ENCODE results near the gene CENPM. TPM values are rescaled to one million over a fixed set of nuclear protein-coding genes. Genes with fewer than 3 reads are reported as not detected.

Gene CENPM
- total and polyA plus RNA-seq, 4 donors: 5.2 to 13.0 (median 10.6) TPM

GRCh38 chr22:41900652-41901312, 46.2 kb downstream of the CENPM start:
- DNase-seq (ENCODE audit: low read depth in 4 of 6, low spot score in 6 of 6): no peak
- Histone ChIP-seq H3K27ac (ENCODE audit: low read depth, low read length) (no peak overlapping the region), H3K27me3 (ENCODE audit: control insufficient read depth, insufficient read depth, low read length) (no peaks in the 10 kb centered on the region), H3K4me1 (ENCODE audit: control insufficient read depth, insufficient read depth, low read length) (no peaks in the 10 kb centered on the region), H3K4me3 (ENCODE audit: low read depth, low read length) (no peak overlapping the region), H3K9me3 (ENCODE audit: control insufficient read depth, insufficient read depth, low read length) (no peaks in the 10 kb centered on the region), H3K36me3 (ENCODE audit: control insufficient read depth, insufficient read depth, low read length) (peaks cover 100% of the 10 kb centered on the region)
- WGBS (ENCODE audit: insufficient coverage): 93% methylated on average over 8 of the region's 8 CpGs

DNA sequence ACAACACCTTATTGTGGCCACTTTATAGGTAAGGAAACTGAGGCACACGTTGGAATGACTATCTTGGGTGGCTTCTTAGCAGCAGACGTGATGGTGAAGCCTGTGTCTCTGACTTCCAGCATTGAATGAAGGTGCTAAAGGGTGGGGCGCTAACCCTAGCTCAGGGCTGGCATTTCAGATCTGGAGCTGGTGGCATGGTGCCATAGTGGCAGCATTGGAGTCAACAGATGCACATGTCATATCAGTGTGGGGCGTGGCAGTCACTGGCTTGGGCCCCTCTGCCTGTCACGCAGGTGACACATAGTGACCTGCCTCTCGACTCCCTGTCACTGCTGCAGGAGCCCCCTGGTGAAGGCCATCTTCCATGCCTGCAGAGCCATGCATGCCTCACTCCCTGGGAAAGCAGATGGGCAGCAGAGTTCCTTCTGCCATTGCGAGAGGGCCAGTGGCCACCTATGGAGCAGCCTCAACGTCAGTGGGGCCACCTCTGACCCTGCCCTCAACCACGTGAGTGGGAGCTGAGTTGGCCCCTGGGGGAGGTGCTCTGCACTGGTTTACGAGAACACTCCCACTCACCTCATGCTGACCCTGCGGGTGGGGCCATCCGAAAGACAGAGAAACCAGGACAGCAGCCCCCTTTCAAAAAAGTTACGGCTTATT, 46.8 kb downstream of the CENPM start:
- Histone ChIP-seq H3K9me3 (ENCODE audit: control insufficient read depth, insufficient read depth, low read length) (no peaks in the 10 kb centered on the region), H3K4me1 (ENCODE audit: control insufficient read depth, insufficient read depth, low read length) (no peaks in the 10 kb centered on the region), H3K4me3 (ENCODE audit: low read depth, low read length) (no peak overlapping the region), H3K36me3 (ENCODE audit: control insufficient read depth, insufficient read depth, low read length) (peaks cover 98% of the 10 kb centered on the region), H3K27me3 (ENCODE audit: control insufficient read depth, insufficient read depth, low read length) (no peaks in the 10 kb centered on the region), H3K27ac (ENCODE audit: low read depth, low read length) (no peak overlapping the region)
- 85% methylated on average over 11 of the region's 13 CpGs for WGBS (ENCODE audit: insufficient coverage)
- DNase-seq (ENCODE audit: low read depth in 4 of 6, low spot score in 6 of 6): no peak

- no peak overlapping the region for H3K4me3 ChIP-seq (ENCODE audit: low read depth, low read length)
- H3K36me3 ChIP-seq (ENCODE audit: control insufficient read depth, insufficient read depth, low read length): peaks cover 98% of the 10 kb centered on the region
- no peaks in the 10 kb centered on the region for H3K9me3 ChIP-seq (ENCODE audit: control insufficient read depth, insufficient read depth, low read length)
- WGBS (ENCODE audit: insufficient coverage): 91% methylated on average over 5 of the region's 5 CpGs
- H3K4me1 ChIP-seq (ENCODE audit: control insufficient read depth, insufficient read depth, low read length): no peaks in the 10 kb centered on the region
- no peak overlapping the region for H3K27ac ChIP-seq (ENCODE audit: low read depth, low read length)
- no peak for DNase-seq (ENCODE audit: low read depth in 4 of 6, low spot score in 6 of 6)
- no peaks in the 10 kb centered on the region for H3K27me3 ChIP-seq (ENCODE audit: control insufficient read depth, insufficient read depth, low read length)
These were observed 47.8 kb downstream of the CENPM start for GRCh38 chr22:41899110-41899509.

- Histone ChIP-seq H3K27ac (ENCODE audit: low read depth, low read length) (no peak overlapping the region), H3K4me1 (ENCODE audit: control insufficient read depth, insufficient read depth, low read length) (no peaks in the 10 kb centered on the region), H3K4me3 (ENCODE audit: low read depth, low read length) (no peak overlapping the region), H3K9me3 (ENCODE audit: control insufficient read depth, insufficient read depth, low read length) (no peaks in the 10 kb centered on the region), H3K27me3 (ENCODE audit: control insufficient read depth, insufficient read depth, low read length) (no peaks in the 10 kb centered on the region), H3K36me3 (ENCODE audit: control insufficient read depth, insufficient read depth, low read length) (peaks cover 96% of the 10 kb centered on the region)
- WGBS (ENCODE audit: insufficient coverage): 90% methylated on average over 10 of the region's 11 CpGs
- DNase-seq (ENCODE audit: low read depth in 4 of 6, low spot score in 6 of 6): no peak
These were observed 48.3 kb downstream of the CENPM start for GRCh38 chr22:41898645-41899044.

- 89% methylated on average over 4 of the region's 7 CpGs for WGBS (ENCODE audit: insufficient coverage)
- no peaks in the 10 kb centered on the region for H3K4me1 ChIP-seq (ENCODE audit: control insufficient read depth, insufficient read depth, low read length)
- no peak for DNase-seq (ENCODE audit: low read depth in 4 of 6, low spot score in 6 of 6)
- peaks cover 94% of the 10 kb centered on the region for H3K36me3 ChIP-seq (ENCODE audit: control insufficient read depth, insufficient read depth, low read length)
- H3K9me3 ChIP-seq (ENCODE audit: control insufficient read depth, insufficient read depth, low read length): no peaks in the 10 kb centered on the region
- H3K4me3 ChIP-seq (ENCODE audit: low read depth, low read length): no peak overlapping the region
- no peaks in the 10 kb centered on the region for H3K27me3 ChIP-seq (ENCODE audit: control insufficient read depth, insufficient read depth, low read length)
- no peak overlapping the region for H3K27ac ChIP-seq (ENCODE audit: low read depth, low read length)
These were observed 53.2 kb downstream of the CENPM start for GRCh38 chr22:41893591-41894375.

DNA sequence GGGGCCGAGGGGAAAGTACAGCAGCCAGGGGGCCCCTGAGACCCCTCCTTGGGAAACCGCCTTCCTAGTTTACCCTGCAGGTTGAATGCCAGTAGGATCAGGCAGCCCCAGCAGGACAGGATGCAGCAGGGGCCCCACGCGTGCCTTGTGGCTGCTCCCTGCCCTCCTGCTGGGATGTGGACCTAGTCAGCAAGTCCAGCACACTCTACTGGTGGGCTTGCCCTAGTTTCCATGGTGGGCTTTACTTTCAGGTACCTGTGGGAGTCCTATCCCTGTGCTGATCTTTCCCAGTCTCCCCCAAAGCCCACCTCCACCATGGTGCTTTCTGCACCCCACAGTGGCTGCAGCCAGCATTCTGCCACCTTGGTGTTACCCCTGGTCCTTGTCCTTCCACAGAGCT, 54.2 kb downstream of the CENPM start:
- H3K36me3 ChIP-seq (ENCODE audit: control insufficient read depth, insufficient read depth, low read length): peaks cover 83% of the 10 kb centered on the region
- H3K27ac ChIP-seq (ENCODE audit: low read depth, low read length): no peak overlapping the region
- WGBS (ENCODE audit: insufficient coverage): 87% methylated on average over 4 of the region's 4 CpGs
- no peaks in the 10 kb centered on the region for H3K4me1 ChIP-seq (ENCODE audit: control insufficient read depth, insufficient read depth, low read length)
- DNase-seq (ENCODE audit: low read depth in 4 of 6, low spot score in 6 of 6): no peak
- no peaks in the 10 kb centered on the region for H3K9me3 ChIP-seq (ENCODE audit: control insufficient read depth, insufficient read depth, low read length)
- H3K27me3 ChIP-seq (ENCODE audit: control insufficient read depth, insufficient read depth, low read length): no peaks in the 10 kb centered on the region
- H3K4me3 ChIP-seq (ENCODE audit: low read depth, low read length): no peak overlapping the region

DNA sequence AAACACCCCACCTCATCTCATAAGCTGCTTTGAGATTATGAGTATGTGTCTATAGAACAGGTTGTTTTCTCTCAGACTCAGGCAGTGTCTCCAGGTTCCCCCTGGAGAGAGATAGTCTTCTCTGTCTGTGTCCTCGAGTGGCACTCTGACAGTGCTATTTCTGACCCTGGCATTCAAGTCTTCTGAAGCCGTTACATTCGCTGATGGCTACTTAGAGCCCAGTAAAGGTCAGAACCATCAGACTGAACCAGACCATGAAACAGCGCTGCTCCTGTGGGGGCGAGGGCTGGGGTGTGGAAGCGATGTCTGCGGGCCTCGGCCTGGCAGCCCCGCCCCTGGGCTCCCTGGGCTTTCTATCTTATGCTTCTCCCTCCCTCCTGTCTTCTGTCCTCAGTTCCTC, 55.5 kb downstream of the CENPM start:
- Histone ChIP-seq H3K9me3 (ENCODE audit: control insufficient read depth, insufficient read depth, low read length) (no peaks in the 10 kb centered on the region), H3K4me3 (ENCODE audit: low read depth, low read length) (no peak overlapping the region), H3K4me1 (ENCODE audit: control insufficient read depth, insufficient read depth, low read length) (no peaks in the 10 kb centered on the region), H3K36me3 (ENCODE audit: control insufficient read depth, insufficient read depth, low read length) (peaks cover 77% of the 10 kb centered on the region), H3K27me3 (ENCODE audit: control insufficient read depth, insufficient read depth, low read length) (no peaks in the 10 kb centered on the region), H3K27ac (ENCODE audit: low read depth, low read length) (no peak overlapping the region)
- no peak for DNase-seq (ENCODE audit: low read depth in 4 of 6, low spot score in 6 of 6)
- 98% methylated on average over 7 of the region's 9 CpGs for WGBS (ENCODE audit: insufficient coverage)

Small RNAs within 50 kb of the gene (small RNA-seq; reads per million reads assigned to genes)
- gene MIR33A (ENCODE audit: low replicate concordance): 1.1 reads per million, percentile 82 among the genes with 10 or more reads in this experiment

Other genes with a start within 250 kb of the CENPM start
- 1 to 10 TPM; 1.5 to 1.6 TPM for gene MEI1, start 247.6 kb downstream of the CENPM start, total RNA-seq
- gene MEI1, start 247.6 kb downstream of the CENPM start, polyA plus RNA-seq (ENCODE audit: insufficient read length in 2 of 2): 1 to 10 TPM; 2.5 to 3.6 TPM
- gene CCDC134, start 146.5 kb downstream of the CENPM start, total RNA-seq: 10 to 100 TPM; 10.0 to 12.6 TPM
- gene CCDC134, start 146.5 kb downstream of the CENPM start, polyA plus RNA-seq (ENCODE audit: insufficient read length in 2 of 2): 1 to 10 TPM; 5.8 to 6.5 TPM
- 10 to 100 TPM; 60.2 to 68.1 TPM for gene SREBF2, start 114.0 kb downstream of the CENPM start, total RNA-seq
- 100 to 1,000 TPM; 170 to 176 TPM for gene SREBF2, start 114.0 kb downstream of the CENPM start, polyA plus RNA-seq (ENCODE audit: insufficient read length in 2 of 2)
- under 1 TPM; 0.40 to 0.61 TPM for gene SHISA8, start 32.1 kb downstream of the CENPM start, total RNA-seq
- gene SHISA8, start 32.1 kb downstream of the CENPM start, polyA plus RNA-seq (ENCODE audit: insufficient read length in 2 of 2): 1 to 10 TPM; 3.0 to 5.2 TPM
- 1 to 10 TPM in 1 of 2 donors, under 1 TPM in 1; 0.79 to 1.1 TPM for gene TNFRSF13C, start 20.3 kb downstream of the CENPM start, total RNA-seq
- 1 to 10 TPM; 2.3 to 2.9 TPM for gene TNFRSF13C, start 20.3 kb downstream of the CENPM start, polyA plus RNA-seq (ENCODE audit: insufficient read length in 2 of 2)
- gene SEPTIN3, start 22.3 kb upstream of the CENPM start, total RNA-seq: 10 to 100 TPM; 86.9 to 89.2 TPM
- gene SEPTIN3, start 22.3 kb upstream of the CENPM start, polyA plus RNA-seq (ENCODE audit: insufficient read length in 2 of 2): 100 to 1,000 TPM; 398 to 423 TPM
- 1 to 10 TPM; 2.4 to 4.7 TPM for gene WBP2NL, start 51.6 kb upstream of the CENPM start, total RNA-seq
- gene WBP2NL, start 51.6 kb upstream of the CENPM start, polyA plus RNA-seq (ENCODE audit: insufficient read length in 2 of 2): 1 to 10 TPM; 2.7 to 6.2 TPM
- 10 to 100 TPM; 27.1 to 35.7 TPM for gene NAGA, start 123.7 kb upstream of the CENPM start, total RNA-seq
- gene NAGA, start 123.7 kb upstream of the CENPM start, polyA plus RNA-seq (ENCODE audit: insufficient read length in 2 of 2): 10 to 100 TPM; 18.9 to 19.9 TPM
- gene PHETA2, start 127.1 kb upstream of the CENPM start, total RNA-seq: 10 to 100 TPM in 1 of 2 donors, 1 to 10 TPM in 1; 6.9 to 18.0 TPM
- gene PHETA2, start 127.1 kb upstream of the CENPM start, polyA plus RNA-seq (ENCODE audit: insufficient read length in 2 of 2): 1 to 10 TPM; 3.4 to 6.5 TPM
- 10 to 100 TPM; 22.6 to 31.8 TPM for gene SMDT1, start 132.5 kb upstream of the CENPM start, total RNA-seq
- gene SMDT1, start 132.5 kb upstream of the CENPM start, polyA plus RNA-seq (ENCODE audit: insufficient read length in 2 of 2): 100 to 1,000 TPM; 122 to 132 TPM
- gene NDUFA6, start 143.6 kb upstream of the CENPM start, total RNA-seq: 100 to 1,000 TPM in 1 of 2 donors, 10 to 100 TPM in 1; 62.3 to 125 TPM
- gene NDUFA6, start 143.6 kb upstream of the CENPM start, polyA plus RNA-seq (ENCODE audit: insufficient read length in 2 of 2): 100 to 1,000 TPM in 1 of 2 donors, 10 to 100 TPM in 1; 96.1 to 125 TPM
- gene CYP2D6, start 183.7 kb upstream of the CENPM start, total RNA-seq: 1 to 10 TPM in 1 of 2 donors, under 1 TPM in 1; 0.79 to 2.1 TPM
- gene CYP2D6, start 183.7 kb upstream of the CENPM start, polyA plus RNA-seq (ENCODE audit: insufficient read length in 2 of 2): 1 to 10 TPM; 4.6 to 9.9 TPM